HG03575 (cell line): ENCODE results near the gene ATP2B1.

Experiments
- ATAC-seq: cut with Tn5 transposase; IDR thresholded peaks from one replicate; pipeline ENCODE4 v1.9.1; 2021; ENCODE audit not compliant: unreplicated experiment, insufficient number of reproducible peaks, low FRiP score; ENCODE audit errors: extremely low read depth

ATP2B1 gene

DNA sequence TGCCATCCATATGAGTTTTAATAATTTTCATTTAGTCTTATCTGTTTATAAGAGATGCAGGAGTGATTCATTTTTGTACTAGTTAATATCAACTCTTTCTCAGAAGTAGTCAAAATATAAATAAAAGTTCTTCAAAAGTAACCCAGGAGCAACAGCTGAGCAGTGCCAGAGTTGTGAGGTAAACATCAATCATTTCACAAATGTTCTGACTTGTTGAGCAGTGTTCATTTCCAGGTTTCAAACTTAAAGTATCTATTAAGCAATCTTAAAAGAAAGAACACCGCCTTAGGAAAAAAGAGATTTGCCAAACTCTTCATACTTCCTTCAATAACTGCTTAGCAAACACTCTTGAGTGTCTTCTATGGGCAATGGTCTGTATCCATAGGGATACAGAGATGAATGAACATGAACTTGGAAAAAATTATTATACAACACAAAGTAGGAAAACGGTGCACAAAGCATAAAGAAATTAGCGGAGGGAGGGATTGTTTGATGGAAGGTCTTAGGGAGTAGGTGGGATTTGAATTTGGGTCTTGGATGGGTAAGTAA, 140.9 kb downstream of the ATP2B1 start:
- no peak for ATAC-seq

DNA sequence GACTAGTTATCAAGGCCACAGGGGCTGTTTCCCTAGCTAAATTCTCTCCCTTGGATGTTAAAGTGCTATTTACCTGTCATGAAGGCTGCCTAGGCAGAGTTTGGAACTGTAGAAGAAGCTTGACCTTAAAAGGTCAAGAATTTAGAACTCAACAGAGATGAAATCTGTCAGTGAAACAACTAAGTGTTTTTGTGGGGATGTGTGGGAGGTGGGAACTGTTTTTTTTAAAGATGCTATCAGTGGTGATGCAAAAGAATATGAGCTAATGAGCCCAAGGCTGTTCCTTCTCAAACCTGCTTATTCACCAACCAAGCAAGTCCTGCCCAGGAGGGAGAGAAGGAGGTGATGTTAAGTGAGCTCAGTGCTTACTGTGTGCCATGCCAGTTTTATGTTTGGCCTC, 142.0 kb downstream of the ATP2B1 start:
- no peak for ATAC-seq

GRCh38 chr12:89565002-89565401, 143.6 kb downstream of the ATP2B1 start:
- no peak for ATAC-seq

- no peak for ATAC-seq
Measured at GRCh38 chr12:89559753-89560152, 148.9 kb downstream of the ATP2B1 start.

DNA sequence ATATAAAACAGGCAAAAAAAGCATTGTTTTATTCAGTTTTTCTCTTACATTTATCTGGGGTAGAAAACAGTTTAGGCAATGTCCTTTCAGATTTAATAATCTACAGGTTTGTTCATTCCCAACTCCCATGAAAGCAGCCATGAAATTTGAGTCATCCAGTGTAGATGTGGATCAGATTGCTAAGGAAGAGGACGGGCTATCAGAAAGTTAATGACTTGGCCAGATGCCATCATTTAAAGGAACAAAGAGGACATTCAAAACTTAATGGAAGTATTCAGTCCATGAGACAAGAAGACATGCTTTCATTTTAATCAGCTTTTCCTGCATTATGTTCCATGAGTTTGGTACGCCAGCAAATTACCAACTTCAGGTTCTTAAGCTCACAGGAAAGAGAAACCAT, 151.7 kb downstream of the ATP2B1 start:
- no peak for ATAC-seq

- no peak for ATAC-seq
Measured at GRCh38 chr12:89552376-89552775, 156.3 kb downstream of the ATP2B1 start.

- ATAC-seq = no peak
Measured at GRCh38 chr12:89551747-89552146, 156.9 kb downstream of the ATP2B1 start.

DNA sequence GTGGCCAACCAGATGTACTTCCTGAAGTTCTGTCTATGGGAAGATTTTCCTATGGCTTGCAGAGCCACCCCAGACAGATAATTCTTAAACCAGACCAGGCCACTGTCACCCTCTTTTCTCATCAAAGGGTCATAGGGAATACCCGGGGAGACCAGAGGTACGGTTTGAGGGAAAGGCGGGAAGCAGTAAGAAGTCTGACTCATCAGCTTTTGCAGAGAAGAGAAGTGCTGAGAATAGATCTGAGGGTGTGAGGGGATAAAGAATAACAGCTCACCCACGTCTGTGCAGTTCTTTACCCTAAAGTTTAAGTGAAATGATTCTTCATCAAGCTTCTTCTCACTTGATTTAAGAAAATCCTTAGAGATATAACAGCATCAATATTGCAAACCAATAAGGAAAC, 161.5 kb downstream of the ATP2B1 start:
- no peak for ATAC-seq

DNA sequence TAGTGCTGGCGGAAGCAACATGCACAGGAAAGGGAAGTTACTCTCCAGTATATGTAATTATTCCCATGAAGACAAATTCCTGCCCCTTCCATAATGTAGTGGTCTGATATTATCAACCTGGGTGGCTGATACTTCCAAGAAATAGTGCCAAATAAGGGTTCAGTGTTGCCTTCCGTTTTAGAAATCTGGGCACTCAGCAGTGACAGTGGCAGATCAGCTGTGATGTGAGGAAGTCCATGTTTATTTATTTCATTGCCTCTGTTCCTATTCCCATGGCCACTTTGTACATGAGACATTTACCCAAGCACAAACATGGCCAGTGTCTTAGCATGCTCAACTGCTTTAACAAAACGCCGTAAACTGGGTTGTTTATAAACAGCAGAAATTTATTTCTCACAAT, 162.5 kb downstream of the ATP2B1 start:
- no peak for ATAC-seq

- ATAC-seq = no peak
Measured at GRCh38 chr12:89544681-89545184, 163.9 kb downstream of the ATP2B1 start.

GRCh38 chr12:89544022-89544421, 164.6 kb downstream of the ATP2B1 start:
- no peak for ATAC-seq

DNA sequence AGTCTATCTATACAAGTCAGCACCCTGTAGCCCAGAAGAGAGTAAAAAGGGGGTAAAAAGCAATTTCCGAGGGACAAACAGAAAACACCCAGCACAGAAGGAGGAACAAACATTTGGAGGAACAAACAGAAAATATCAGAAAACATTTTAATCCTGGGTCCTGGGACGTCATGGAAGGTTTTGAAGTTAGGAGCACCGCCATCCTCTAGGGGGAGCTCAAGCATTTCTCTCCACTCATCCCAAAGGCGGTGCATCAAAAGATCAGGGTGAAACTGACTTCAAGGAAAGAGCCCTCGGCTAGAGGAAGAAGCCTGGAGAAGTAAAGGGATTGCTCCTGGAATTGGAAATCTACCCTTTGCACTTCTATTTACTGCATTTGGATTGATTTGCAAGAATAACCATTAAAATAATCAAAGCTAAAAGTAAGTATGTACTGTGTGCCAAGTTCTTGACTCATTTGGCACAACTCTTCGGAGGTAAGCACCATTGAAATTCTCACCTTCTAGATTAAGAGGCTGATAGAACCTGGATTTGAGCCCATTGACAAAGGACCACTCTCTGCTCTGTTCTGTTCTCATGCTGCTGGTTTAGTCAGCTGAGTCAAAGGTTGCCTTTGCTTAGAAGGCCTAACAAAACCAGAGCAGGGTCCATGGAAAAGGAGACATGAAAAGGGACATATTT, 165.6 kb downstream of the ATP2B1 start:
- no peak for ATAC-seq

GRCh38 chr12:89542236-89542635, 166.4 kb downstream of the ATP2B1 start:
- no peak for ATAC-seq

DNA sequence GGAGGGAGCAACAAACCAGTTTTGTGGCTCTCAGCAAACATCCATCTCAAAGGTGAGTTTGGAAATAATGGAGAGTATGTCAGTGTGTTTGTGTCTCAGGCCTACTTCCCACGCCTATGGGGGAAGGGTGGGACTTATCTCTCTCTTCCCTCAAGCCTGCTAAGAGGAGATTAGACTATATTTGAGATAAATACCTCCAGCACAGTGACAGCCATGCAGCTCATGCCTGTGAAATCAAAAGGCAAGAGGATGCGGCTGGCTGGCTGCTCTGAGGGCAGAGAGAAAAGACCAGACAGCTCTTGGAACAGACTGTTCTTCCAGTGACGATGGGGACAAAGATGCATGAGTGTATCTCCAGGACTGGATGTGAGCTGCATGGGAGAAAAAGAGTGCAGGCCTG, 168.1 kb downstream of the ATP2B1 start:
- ATAC-seq = no peak

GRCh38 chr12:89539426-89540223, 169.0 kb downstream of the ATP2B1 start:
- no peak for ATAC-seq

GRCh38 chr12:89538897-89539296, 169.7 kb downstream of the ATP2B1 start:
- no peak for ATAC-seq
